GM19455 (cell line): ENCODE measurements around the gene UTP25.
"Not testable (repeated sequence)": the region's sequence is repeated elsewhere in the genome, so short reads cannot be mapped to it uniquely, and the experiment has no call there.

Experiments
- ATAC-seq: cut with Tn5 transposase; IDR thresholded peaks from one replicate; pipeline ENCODE4 v1.9.1; 2021; ENCODE audit not compliant: unreplicated experiment

The UTP25 gene

DNA sequence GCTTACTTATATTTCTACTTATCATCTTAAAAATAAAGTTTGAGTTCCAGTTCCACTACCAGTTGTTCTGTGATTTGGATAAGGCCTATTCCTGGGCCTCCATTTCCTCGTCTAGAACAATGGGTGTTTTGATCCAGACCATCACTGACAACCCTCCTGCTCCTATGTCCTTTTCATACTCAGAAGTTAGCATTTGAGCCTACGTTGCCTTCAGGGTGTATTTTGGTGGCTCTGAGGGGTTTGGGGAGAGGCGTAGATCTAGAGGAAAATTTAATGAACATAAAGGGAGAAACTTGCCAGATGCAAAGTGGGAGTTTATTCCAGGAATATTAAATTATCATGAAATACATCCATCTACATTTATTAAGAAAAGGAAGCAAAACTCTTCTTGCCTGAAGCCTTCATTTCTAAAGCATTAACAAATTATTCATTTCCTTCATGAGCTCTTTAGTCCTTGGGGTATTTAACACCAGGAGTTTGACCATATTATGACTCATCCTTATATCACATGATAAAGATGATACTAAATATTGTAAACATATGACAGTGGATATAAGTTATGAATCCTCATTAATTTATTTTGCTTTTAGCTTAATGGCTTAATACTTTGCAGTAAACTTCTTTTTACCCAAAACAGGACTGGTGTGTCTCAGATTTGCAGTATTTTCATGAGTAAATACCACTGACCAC, 63.0 kb downstream of the UTP25 start:
- ATAC-seq = no peak

DNA sequence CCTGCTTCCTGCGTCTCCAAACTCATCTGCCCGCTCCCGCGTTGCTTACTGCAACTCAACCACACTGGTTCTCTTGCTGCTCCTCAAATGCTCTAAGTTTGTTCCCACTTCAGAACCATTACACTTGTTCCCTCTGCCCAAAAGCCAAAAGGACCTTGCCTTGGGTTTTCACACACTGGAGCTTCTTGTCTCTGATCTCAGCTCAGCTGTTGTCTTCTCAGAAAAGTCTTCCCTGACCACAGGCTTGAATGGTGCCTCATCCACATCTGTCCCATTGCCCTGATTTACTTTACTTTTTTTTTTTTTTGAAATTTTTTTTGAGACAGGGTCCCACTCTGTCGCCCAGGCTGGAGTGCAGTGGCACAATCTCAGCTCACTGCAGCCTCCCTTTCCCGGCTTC, 66.0 kb downstream of the UTP25 start:
- ATAC-seq = no peak

DNA sequence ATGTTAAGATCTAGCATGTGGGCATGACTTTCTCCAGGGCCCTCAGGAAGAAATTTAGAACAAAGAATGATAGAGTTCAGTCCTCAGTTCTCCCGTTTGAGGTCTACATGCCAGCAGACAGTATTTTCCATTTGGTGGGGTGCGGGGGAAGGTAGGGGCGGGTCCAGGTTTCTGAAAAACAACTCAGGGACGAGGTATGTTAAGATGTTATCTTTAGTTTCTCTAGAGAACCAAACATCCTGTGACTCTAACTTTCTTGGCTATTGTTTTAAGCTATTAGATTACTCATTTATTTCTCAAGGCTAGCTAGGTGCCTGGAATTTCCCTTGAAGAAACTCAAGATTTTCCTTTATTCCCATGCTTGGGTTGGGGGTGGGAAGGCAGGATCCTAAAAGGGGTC, 67.9 kb downstream of the UTP25 start:
- ATAC-seq = no peak

DNA sequence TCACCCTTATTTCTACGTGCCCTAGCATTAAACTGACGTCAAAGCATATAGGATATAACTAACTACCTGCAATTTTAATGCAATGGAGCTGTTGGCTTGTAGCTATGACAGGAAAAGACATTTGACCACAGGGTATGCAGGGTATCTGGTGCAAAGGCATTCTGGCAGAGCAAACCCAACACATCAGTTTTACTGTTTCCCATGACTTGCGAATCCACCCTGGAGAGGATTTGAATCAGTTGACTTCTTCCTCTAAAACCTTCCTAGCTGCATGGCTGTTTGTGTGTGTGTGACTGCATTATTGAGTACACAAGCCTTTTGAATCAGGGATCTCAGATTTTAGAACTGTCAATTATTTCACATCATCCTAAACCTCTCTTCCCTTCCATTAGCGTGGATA, 68.6 kb downstream of the UTP25 start:
- ATAC-seq = no peak

DNA sequence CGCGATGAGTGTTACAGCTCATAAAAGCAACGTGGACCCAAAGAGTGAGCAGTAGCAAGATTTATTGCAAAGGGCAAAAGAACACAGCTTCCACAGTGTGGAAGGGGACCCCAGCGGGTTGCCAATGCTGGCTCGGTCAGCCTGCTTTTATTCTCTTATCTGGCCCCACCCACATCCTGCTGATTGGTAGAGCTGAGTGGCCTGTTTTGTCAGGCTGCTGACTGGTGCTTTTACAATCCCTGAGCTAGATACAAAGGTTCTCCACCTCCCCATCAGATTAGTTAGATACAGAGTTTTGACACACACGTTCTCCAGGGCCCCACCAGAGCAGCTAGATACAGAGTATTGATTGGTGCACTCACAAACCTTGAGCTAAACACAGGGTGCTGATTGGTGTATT, 70.5 kb downstream of the UTP25 start:
- ATAC-seq = not testable (repeated sequence)

DNA sequence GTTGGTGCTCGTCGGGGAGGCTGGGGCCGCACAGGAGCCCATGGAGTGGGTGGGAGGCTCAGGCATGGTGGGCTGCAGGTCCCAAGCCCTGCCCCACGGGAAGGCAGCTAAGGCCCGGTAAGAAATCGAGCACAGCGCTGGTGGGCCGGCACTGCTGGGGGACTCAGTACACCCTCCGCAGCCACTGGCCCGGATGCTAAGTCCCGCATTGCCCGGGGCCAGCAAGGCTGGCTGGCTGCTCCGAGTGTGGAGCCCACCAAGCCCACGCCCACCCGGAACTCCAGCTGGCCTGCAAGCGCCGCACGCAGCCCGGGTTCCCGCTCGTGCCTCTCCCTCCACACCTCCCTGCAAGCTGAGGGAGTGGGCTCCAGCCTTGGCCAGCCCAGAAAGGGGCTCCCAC, 71.1 kb downstream of the UTP25 start:
- not testable (repeated sequence) for ATAC-seq

DNA sequence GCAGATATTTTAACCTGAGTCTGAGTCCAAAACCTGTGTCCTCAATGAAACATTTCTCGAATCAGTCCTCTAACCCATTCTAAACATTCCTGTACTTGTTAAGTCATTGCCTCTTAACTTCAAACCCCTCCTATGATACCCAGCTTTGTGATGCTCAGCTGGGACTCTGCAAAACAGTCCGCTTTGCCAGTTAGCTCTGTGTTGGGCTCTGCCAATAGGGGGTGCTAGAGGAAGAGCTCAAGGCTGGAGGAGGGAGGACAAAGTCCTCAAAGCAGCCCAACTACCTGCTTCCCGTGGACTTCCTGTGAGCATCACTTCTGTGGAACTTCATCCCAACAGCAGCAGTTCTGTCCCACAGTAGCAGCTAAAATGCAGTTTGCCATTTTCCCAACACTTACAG, 72.2 kb downstream of the UTP25 start:
- no peak for ATAC-seq

DNA sequence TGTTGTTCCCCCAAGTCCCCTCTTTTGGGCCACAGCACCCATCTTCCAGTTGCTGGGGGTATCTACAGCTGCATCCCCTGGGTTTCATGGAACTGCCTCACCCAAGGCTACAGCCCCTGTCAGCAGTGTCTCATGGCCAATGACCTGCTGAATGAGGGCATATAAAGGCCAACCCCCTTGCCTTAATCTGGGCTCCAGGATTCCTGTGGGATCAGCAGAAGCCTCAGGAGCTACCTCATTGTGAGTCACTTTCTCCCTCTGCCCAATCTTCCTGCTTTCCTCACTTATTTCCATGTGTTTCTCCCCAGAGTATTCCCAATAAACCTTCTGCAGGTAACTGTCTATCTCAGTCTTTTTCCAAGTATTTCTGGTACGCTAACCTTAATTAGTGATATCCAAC, 73.0 kb downstream of the UTP25 start:
- ATAC-seq = no peak

DNA sequence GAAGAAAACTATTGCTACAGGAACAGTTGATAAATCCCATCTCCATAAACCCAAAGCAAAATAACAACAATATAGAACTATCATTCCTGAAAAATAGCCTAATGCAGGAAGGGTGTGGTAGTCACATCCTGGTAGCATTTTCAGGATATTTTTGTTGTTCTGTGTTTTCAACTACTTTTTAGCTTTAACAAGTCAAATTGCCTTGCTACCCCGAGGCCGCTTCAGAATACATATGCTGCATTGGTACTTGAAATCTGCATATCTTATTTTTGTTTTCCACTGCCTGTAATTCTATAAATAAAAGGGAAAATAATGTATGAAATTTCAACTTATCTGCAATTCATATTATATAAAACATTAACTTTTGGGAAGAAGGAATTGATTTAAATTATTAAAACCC, 73.4 kb downstream of the UTP25 start:
- no peak for ATAC-seq

DNA sequence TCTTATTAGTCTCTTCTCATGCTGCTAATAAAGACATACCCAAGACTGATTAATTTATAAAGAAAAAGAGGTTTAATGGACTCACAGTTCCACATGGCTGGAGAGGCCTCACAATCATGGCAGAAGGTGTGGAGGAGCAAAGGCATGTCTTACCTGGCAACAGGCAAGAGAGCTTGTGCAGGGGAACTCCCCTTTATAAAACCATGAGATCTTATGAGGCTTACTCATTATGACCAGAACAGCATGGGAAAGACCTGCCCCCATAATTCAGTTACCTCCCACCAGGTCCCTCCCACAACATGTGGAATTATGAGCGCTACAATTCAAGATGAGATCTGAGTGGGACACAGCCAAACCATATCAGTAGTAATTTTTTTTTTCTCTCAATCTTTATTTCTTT, 77.0 kb downstream of the UTP25 start:
- not testable (repeated sequence) for ATAC-seq
